Urothelium cell line (cell line): Measurements from ENCODE around the gene OR6A2.
A peak's percentile ranks its signal among the peaks of the same experiment; 100 is the strongest.
"Not testable (repeated sequence)": the region's sequence is repeated elsewhere in the genome, so short reads cannot be mapped to it uniquely, and the experiment has no call there.

Source experiments
- DNase-seq: peaks from one replicate; pipeline ENCODE4 v3.0.0; 2011; ENCODE audit warnings: low spot score, mixed read lengths
- FAIRE-seq: peaks from 2 replicates; lab custom pipeline; 2011; peaks lifted over from hg19 to GRCh38; lab: Jason Lieb, UNC

Gene OR6A2

DNA sequence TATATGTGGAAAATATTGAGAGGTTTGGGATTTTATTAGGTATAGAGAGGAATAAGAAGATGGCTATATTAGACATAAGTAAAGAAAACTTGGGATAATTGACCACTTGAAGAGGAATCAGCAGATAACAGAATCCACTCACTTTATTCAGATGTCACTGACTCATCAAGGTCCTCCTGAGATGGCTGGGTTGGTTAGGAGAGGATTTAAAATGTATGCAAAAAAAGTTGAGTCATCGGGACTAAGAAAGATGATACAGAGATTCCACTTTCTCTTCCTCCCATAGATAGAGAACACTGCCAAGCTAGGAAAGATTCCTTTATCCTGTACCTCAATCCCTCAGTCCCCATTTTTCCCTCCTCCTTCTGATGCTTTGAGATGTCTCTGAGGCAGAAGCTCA is at the start of gene OR6A2:
Gene OR6A2 (minus strand): TSS at position 288 of the 400 bp plus-strand sequence. CDS start 3,981 bp downstream, outside the sequence.
- peak; percentile 11 for DNase-seq
- FAIRE-seq: no peak

DNA sequence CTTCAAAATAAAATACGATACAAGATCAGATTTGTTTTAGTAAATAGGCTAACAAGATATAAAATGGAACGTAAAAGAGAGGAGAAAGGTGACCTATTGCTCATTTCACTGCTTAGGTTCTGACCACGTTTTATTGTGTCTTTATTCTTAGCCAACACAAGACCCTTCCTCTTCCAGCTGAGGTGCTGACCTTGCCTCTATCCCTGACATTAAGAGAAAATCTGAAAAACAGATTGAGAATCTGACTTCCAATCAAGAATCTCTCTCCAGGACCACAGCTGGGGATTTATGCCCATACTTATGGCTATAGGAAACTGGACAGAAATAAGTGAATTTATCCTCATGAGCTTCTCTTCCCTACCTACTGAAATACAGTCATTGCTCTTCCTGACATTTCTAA is 45.9 kb upstream of the OR6A2 start, which contains the start of gene OR10A5:
Gene OR10A5 (plus strand): TSS at position 301 of the 400 bp plus-strand sequence. CDS start 0 bp downstream, at position 301.
- FAIRE-seq (no peak), DNase-seq (no peak)

DNA sequence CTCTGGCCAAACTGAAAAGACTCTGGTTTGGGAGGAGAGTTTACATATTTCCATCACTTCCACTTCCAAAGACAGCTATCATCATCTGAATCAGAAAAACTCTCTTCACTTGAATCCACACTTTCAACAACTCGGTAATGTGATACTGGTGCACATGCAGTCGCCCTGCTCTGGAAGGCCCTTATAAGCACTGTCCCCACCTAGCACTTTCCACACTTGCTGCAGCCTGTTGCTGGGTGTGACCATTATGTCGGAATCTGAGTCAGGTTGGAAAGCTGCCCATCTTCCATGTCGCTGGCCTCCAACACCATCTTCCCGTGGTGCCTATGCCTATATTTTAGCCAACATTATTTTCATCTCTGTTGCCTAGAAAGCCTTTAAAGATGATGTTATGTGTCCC is 44.9 kb upstream of the OR6A2 start:
- no peak for FAIRE-seq
- no peak for DNase-seq

DNA sequence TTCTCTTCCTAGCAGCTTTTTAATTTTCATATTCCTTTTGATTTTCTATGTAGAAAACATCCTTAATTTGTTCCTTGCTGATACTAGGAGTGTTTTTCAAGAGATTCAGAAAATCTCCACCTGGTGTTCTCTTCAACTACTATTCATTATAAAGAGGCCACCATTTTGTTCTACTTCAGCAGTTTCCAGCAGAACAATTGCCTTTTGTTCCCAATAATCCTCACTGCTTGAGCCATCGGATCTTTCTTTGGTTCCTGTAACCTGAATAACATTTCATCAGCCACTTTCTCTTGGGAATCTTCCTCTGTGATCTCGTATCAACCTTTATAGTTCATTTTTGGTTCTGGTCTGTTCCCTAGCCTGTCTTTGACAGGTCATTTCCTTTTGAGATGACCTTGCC is 44.2 kb upstream of the OR6A2 start:
- no peak for DNase-seq
- no peak for FAIRE-seq

DNA sequence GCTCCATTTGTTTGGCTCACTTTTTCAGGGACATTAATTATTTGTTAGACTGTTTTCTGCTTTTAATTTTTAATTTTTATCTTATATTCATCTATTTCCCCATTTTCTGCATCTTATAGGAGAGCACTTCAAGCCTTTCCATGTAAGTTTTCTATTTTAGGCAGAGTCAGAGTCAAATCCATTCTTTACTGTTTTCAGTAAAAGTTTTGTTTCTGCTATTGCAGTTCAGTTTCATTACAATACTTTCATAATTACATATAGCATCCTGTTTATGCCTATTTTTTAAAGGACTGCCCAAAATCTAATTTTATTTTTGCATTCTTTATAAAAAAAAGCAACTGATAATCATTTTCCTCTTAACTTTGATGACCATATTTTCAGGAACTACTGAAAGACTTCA is 42.2 kb upstream of the OR6A2 start:
- DNase-seq (no peak), FAIRE-seq (no peak)

DNA sequence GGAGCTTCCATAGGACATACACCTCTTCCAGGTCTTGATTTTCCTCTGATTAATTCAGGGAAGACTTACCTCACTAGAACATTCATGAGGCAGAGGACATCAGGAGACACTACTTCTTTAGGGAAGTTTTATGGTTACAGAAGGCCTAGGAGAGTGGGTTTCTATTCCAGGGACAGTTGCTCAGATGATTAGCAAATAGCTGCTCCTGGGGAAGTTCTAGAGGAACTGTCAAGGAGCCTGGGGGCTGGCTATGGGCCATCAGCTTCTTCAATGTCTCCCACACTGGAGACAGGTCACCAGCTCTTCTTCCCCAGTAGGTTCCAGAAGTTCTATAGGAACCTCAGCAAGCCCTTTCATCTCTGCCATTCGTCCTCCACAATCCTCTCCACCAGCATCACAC is 34.5 kb upstream of the OR6A2 start:
- no peak for FAIRE-seq

DNA sequence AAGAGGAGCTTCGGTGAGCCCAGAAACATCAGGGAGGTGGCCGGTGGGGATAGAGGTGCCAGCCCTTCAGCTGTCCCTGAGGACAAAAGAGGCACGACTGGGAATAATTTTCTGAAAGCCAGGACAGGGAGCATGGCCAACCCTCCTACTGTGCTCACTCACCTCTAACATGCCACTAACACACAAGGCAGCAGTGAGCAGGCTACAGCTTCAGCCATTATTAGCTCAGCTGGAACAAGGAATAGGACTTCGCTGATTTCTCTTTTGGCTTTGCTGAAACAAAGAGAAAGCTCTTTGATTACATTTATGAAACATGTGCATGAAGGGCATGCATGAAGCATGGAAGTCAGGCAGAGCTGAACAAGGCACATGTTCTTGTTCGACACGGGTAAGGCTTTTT is 33.9 kb upstream of the OR6A2 start:
- FAIRE-seq: no peak
- DNase-seq: no peak

More for the DNA sequence above, 34.5 kb upstream of the OR6A2 start:
- DNase-seq: no peak

DNA sequence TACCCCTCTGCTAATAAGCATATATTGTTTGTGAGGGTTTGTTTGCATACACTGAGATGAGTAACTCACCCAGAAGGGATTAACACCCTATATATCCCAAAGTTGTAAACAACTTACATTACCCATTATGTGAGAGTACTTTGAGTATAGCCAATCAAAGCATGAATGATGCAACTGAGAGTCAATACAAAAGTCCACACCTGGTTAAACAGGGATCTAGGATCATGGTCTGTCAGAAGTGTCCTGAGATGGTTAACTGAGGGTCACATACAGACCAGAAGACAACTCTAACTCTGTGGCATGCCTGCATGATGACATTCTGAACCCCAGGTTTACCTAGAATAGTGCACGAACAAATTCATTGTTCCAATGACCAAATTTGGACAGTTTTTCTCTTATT is 28.6 kb upstream of the OR6A2 start:
- FAIRE-seq (no peak), DNase-seq (no peak)

DNA sequence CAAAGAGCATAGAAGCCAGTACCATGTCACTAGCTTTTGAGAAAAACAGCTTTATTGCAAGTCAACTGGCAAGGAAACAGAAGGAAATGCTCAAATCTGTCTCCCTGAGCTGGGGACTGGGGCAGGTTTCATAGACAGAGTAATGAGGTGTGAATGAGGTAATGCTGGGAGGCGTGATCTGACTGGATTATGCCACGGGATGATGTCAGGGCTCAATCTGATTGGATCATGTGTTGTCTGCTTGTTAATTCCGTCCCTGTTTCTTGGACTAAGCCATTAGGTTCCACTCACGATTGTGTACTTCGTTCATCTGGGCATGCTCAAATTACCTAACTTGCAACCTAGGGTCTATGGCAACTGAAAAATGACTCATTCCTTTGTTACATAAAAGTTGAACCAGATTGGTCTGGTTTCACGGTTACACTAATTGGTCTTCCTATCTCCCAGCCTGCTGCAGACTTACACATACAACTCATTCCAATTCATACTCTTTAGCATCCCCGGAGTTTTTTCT is 25.8 kb upstream of the OR6A2 start:
- FAIRE-seq (no peak), DNase-seq (peak; percentile 23)

DNA sequence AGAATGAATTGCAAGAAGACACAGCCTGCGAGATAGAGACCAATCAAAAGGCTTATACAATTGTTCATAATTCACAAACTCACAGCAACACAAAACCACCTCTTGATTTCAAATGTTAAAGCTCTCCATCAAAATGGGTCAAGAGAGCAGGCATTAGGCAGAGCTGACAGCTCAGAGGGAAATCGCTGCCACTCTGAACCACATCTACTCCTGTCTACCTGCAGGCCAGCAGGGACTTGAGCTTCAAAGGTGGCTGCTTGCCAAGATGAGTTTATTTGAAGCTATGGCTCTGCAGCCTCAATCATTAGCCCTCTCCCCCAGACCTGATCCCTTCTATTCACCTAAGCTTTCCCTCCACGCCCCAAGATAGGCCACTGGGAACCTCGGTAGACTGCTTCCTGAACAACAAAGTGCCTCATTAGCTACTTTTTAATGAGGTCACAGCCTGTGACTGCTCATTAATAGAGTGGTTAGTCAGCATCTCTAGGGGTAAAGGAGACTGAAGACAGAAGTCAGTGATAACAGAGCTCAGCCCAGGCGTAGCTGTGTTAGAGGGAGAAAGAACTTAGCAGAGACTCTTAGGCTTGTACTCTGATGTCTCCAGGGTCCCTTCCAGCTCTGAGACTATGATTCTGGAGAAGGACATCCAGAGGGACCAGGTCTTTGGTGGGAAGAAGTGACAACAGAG is 24.8 kb upstream of the OR6A2 start:
- DNase-seq (no peak), FAIRE-seq (no peak)

DNA sequence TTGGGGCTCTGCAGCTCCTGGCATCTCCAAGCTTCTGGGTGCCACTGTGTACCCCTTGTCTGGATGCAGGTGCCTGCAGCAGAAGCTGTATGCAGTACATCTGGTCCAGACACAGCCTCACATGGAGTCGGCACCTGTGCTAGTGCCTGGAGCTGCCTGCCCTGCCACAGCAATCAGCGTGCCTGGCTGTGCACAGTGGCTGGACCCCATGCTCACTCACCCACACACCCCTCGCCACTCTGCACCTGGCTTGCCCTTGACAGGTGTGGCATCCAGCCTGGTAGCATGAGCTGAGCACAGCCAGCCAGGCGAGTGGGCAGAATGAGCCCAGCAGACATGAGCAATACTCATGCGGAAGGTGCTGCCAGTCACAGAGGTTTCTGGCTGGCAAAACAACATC is 19.5 kb upstream of the OR6A2 start:
- DNase-seq (no peak), FAIRE-seq (no peak)

DNA sequence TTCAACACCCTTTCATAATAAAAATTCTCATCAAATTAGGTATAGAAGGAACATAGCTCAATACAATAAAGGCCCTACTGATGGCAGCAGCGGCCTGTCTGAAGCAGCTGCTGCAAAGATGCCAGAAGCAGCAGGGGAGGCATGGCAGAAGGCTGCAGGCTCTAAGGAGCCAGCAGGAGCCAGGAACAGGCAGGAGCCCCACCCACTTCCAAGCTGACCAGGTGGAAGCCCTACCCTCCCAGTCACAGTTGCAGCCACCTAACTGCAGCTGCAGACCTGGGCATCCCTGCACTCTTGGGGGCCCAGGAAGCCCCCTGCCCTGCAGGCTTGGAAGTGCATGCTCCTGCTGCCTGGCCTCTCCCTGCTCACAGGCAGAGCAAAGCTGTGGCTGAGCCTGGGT is 18.2 kb upstream of the OR6A2 start:
- DNase-seq: no peak
- FAIRE-seq: no peak

DNA sequence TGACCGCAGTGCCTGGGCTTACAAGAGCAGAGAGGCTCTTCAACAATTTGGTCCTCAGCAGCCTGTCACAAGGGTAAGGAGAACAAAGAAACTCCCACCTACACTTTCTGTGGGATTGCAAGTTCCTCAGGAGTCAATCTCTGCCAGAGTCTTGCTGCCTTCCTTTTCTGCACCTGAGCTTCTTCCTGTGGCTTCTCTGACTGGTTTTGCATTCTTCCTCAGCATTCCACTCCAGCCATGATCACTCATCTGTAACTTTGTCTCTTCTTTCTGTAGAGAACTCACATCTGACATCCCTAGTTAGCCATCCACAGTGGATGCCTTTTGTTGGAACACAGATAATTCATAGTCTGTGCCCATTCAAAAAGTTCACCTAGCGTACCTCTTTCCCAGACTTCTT is 14.2 kb upstream of the OR6A2 start:
- FAIRE-seq: no peak
- no peak for DNase-seq

DNA sequence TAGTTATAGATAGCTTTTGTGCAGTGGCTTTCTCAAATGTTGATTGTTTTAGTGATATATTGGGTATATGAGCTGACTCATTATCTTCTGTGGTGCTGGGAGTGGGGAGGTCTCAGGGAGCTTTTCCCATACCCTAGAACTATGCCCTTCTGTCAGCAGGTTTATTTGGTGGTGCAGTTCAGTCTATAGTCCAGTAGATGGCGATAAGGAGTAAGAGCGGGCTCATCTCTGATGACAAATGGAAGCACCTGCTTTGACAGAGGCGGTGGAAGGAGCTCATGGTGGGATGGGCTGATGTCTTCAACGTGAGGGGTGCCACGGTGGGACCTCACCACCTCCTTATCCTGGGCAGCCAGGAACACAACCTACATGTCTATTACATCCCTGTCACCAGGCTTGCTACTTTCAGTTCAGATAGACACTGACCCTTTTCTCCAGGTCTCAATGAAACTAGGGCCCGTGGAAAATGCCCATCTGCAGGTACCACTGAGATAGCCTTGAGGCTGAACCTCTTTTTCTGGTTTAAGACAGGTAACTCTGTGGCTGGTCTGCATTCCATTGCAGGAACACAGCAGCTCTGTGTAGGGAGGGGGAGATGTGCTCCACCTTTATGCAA is 13.0 kb upstream of the OR6A2 start:
- FAIRE-seq (no peak), DNase-seq (peak; percentile 59)

DNA sequence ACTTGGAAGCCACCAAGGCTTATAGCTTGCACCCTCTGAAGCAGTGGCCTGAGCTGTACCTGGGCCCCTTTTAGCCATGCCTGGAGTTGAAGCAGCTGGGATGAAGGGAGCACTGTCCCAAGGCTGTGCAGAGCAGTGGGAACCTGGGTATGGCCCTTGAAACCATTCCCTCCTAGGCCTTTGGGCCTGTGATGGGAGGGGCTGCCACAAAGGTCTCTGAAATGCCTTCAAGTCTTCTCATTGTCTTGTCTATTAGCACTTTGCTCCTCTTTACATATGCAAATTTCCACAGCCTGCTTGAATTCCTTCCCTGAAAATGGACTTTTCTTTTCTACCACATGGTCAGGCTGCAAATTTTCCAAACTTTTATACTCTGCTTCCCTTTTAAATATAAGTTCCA is 1.6 kb upstream of the OR6A2 start:
- not testable (repeated sequence) for DNase-seq, FAIRE-seq

DNA sequence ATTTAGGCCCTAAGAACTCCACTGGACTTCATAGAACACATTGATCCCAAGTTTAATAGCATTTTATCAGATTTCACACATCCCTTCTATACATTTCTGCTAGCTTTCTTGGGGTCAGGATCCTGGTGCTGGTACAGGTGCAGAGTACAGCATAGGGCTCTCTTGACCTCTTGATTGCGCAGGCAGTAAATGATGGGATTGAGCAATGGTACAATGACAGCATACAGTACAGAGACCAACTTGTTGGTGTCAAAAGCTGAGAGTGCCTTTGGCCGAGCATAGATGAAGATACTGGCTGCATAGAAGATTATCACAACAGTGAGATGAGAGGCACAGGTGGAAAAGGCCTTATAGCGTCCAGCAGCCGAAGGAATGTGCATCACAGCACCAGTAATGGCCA is 4.8 kb downstream of the OR6A2 start:
- FAIRE-seq (peak; percentile 40), DNase-seq (no peak)

DNA sequence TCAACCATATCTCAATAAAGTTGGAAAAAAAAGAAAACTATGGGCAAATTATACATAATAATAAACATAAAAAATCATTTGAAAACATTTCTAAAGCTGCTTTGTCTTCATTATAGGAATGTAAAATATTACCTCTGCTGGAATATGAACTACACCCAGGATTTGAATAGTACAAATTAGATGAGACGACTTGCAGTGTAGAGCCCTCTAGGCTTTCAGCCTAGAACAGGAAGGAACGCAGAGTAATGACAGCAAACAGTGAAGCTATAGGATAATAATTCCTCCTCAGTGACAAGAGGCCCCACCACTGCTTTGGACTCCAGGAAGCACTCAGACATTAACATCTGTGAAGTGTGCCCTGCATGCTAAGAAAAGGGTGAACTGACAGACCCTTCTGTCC is 8.9 kb downstream of the OR6A2 start:
- no peak for DNase-seq
- no peak for FAIRE-seq

DNA sequence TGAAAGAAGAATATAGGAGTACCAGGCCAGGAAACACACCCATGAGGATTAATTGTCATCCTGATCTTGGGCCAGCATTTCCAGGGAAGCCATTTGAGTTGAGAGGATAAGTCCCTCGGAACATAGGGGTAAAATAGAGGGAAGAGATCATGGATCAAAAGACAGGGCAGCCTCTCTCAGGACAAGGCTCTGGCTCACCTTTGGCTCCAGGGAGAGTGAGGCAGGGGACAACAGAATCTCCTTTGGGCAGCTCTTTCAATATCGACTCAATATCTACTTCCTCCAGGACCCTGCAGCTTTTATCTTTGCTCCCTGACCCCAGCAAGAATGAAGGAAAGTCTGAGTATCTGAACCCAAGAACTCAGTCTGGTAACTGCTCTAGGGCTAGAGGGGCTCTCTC is 16.8 kb downstream of the OR6A2 start, which contains the start of gene OR2AG1:
Gene OR2AG1 (plus strand): TSS at position 301 of the 400 bp plus-strand sequence. CDS start 2,018 bp downstream, outside the sequence.
- DNase-seq (no peak), FAIRE-seq (no peak)

DNA sequence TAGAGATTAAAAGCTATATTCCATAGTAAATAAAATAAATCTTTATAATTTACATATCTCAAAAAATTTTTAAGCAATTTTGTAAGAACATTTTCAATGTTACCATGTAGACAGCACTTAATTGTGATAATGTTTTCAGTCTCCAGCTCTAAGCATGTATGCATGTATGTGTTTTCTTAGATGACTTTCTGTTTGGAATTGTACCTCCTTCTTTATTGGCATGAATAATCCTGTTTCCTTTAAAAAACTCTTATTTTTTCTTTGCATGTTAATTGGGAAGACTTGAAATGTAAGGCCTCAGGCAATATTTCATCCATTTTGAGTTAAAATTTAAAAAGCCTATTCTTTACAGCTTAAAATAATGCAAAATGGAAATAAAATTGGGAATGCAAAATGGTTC is 18.7 kb downstream of the OR6A2 start:
- no peak for DNase-seq
- FAIRE-seq: no peak

DNA sequence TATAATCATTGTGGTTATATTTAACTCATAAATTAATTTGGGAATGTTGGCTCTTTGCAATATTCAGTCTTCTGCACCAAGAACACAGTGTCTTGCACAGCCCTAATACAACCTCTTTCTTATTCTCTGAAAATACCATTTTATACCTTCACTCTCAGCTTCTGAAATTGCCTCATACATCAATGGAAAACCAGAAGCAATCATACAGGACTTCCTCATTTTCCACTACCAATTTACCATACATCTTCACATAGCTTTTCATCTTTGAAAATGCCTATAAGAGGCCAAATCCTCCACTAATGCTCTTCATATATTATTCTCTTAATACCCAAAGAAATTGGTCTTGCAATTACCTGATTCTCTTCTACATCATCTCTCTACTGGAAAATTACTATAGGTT is 21.0 kb downstream of the OR6A2 start:
- no peak for FAIRE-seq
- no peak for DNase-seq

DNA sequence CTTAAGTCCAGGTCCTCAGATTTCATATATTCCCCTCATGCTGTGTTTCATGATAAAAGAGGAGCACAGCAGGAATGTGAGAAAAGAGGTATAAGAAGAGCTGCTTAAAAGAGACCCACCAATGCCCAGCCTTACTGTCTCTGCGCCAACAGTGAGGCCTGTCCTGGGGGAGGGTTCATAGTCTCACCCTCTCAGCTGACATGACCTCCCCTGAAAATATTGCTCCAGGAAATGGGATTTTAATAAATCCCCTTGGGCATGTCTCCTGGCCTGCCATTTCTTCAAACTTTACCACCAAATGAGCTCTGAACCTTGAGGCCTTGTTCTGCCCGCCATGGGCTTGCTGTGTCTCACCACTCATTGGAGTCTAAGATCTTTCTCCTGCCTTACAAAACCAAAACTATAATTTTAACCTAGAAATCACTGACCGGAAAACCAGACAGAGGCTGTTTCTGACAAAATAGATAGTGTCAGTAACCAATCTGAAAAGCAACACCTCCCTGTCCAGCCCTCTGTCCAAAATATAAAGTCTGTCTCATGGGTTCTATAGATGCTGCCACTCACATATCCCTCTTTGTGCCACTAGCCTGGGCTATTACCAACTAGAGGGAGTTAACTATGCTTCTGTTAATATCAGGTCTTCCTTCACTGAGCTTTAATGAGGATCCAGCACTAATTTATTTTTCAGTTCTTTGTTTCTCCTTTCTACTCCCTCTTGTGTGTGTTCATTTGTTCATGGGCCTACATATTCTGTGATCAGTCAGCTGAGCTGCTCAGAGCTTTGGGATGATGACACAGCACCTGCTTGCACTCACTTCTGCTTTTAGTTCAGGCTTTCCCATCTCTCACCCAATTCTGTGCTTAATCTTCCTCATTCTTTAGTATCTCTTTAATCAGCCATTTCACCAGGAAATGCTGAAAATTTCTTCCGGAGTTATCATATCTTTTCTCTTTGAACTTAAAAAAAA is 27.3 kb downstream of the OR6A2 start, which contains the start of gene OR2AG2:
Gene OR2AG2 (minus strand): TSS at position 51 of the 968 bp plus-strand sequence. CDS start 3,019 bp downstream, outside the sequence.
- FAIRE-seq (no peak), DNase-seq (no peak)
